HUES64 (cell line): Measurements from ENCODE around the gene TRAPPC12.
"Not testable (repeated sequence)": the region's sequence is repeated elsewhere in the genome, so short reads cannot be mapped to it uniquely, and the experiment has no call there.

Source experiments
- H3K27ac ChIP-seq: 2 replicates; pipeline ENCODE4 v1.7.0; 2013; ENCODE audit warnings: low read depth, low read length, inconsistent platforms
- H3K27me3 ChIP-seq: 2 replicates; pipeline ENCODE4 v1.6.1; 2013; ENCODE audit warnings: mild to moderate bottlenecking, low read length; ENCODE audit not compliant: insufficient read depth
- H3K36me3 ChIP-seq: 2 replicates; pipeline ENCODE4 v1.6.1; 2013; ENCODE audit warnings: mild to moderate bottlenecking, low read length; ENCODE audit not compliant: insufficient read depth
- H3K4me1 ChIP-seq: 2 replicates; pipeline ENCODE4 v1.6.1; 2013; ENCODE audit warnings: mild to moderate bottlenecking, low read length, moderate library complexity; ENCODE audit not compliant: insufficient read depth
- H3K4me3 ChIP-seq: 2 replicates; pipeline ENCODE4 v1.5.1; 2013; ENCODE audit warnings: mild to moderate bottlenecking, low read length, moderate library complexity
- H3K9ac ChIP-seq: 2 replicates; pipeline ENCODE4 v1.6.1; 2013; ENCODE audit warnings: mild to moderate bottlenecking, low read depth, low read length
- H3K9me3 ChIP-seq: 2 replicates; pipeline ENCODE4 v1.6.1; 2013; ENCODE audit warnings: low read depth, low read length; ENCODE audit not compliant: insufficient read depth
- WGBS: fragments of 150-250, 120-280 bp; methylation state at CpG from one replicate; pipeline ENCODE4 v1.1.7; 2013; ENCODE audit warnings: missing lambda C conversion rate; 5-methylcytosine and 5-hydroxymethylcytosine counted together

TRAPPC12 gene

GRCh38 chr2:3488855-3489763 is 109.6 kb downstream of the TRAPPC12 start:
- Histone ChIP-seq H3K4me1 (no peaks in the 10 kb centered on the region), H3K9ac (no peak overlapping the region), H3K9me3 (0 out of 2 replicates have a peak, but pooled peaks cover 5% of the 10 kb centered on the region), H3K36me3 (no peaks in the 10 kb centered on the region), H3K27me3 (no peaks in the 10 kb centered on the region), H3K4me3 (no peak overlapping the region), H3K27ac (no peak overlapping the region)
- 90% methylated on average over 27 of the region's 27 CpGs for WGBS

- 0 out of 2 replicates have a peak, but pooled peaks cover 5% of the 10 kb centered on the region for H3K9me3 ChIP-seq
- no peaks in the 10 kb centered on the region for H3K27me3 ChIP-seq
- H3K4me1 ChIP-seq, result no peaks in the 10 kb centered on the region
- no peaks in the 10 kb centered on the region for H3K36me3 ChIP-seq
- H3K27ac ChIP-seq, result no peak overlapping the region
- WGBS, result 94% methylated on average over 16 of the region's 16 CpGs
- H3K9ac ChIP-seq, result no peak overlapping the region
- no peak overlapping the region for H3K4me3 ChIP-seq
Observed at GRCh38 chr2:3489764-3490115, 110.2 kb downstream of the TRAPPC12 start.

GRCh38 chr2:3490191-3491170 is 111.0 kb downstream of the TRAPPC12 start:
- WGBS, result 88% methylated on average over 25 of the region's 27 CpGs
- Histone ChIP-seq H3K4me1 (no peaks in the 10 kb centered on the region), H3K9me3 (0 out of 2 replicates have a peak, but pooled peaks cover 5% of the 10 kb centered on the region), H3K9ac (no peak overlapping the region), H3K36me3 (no peaks in the 10 kb centered on the region; the same call in 1 of the 2 replicates), H3K27me3 (no peaks in the 10 kb centered on the region), H3K4me3 (no peak overlapping the region), H3K27ac (no peak overlapping the region)

- Histone ChIP-seq H3K9ac (no peak overlapping the region), H3K4me1 (no peaks in the 10 kb centered on the region), H3K27me3 (no peaks in the 10 kb centered on the region), H3K27ac (no peak overlapping the region), H3K9me3 (0 out of 2 replicates have a peak, but pooled peaks cover 5% of the 10 kb centered on the region), H3K4me3 (no peak overlapping the region), H3K36me3 (no peaks in the 10 kb centered on the region; the same call in 1 of the 2 replicates)
- 76% methylated on average over 6 of the region's 6 CpGs for WGBS
Observed at GRCh38 chr2:3491306-3491705, 111.8 kb downstream of the TRAPPC12 start.

GRCh38 chr2:3491716-3492474 is 112.4 kb downstream of the TRAPPC12 start:
- Histone ChIP-seq H3K27me3 (no peaks in the 10 kb centered on the region), H3K36me3 (no peaks in the 10 kb centered on the region; the same call in 1 of the 2 replicates), H3K9me3 (0 out of 2 replicates have a peak, but pooled peaks cover 4% of the 10 kb centered on the region), H3K4me1 (no peaks in the 10 kb centered on the region), H3K4me3 (no peak overlapping the region), H3K9ac (no peak overlapping the region), H3K27ac (no peak overlapping the region)
- 96% methylated on average over 17 of the region's 17 CpGs for WGBS

- not testable (repeated sequence) for H3K4me3 ChIP-seq, H3K9me3 ChIP-seq
- 94% methylated on average over 12 of the region's 12 CpGs for WGBS
Observed at GRCh38 chr2:3492475-3492787, 112.9 kb downstream of the TRAPPC12 start.

GRCh38 chr2:3492951-3493614 is 113.6 kb downstream of the TRAPPC12 start:
- Histone ChIP-seq H3K36me3 (peaks cover 6% of the 10 kb centered on the region; the same call in 1 of the 2 replicates), H3K4me3 (no peak overlapping the region), H3K9me3 (no peaks in the 10 kb centered on the region), H3K9ac (no peak overlapping the region), H3K27ac (no peak overlapping the region), H3K4me1 (no peaks in the 10 kb centered on the region), H3K27me3 (no peaks in the 10 kb centered on the region)
- 90% methylated on average over 29 of the region's 29 CpGs for WGBS

More at GRCh38 chr2:3492475-3492787, 112.9 kb downstream of the TRAPPC12 start:
- not testable (repeated sequence) for H3K36me3 ChIP-seq, H3K9ac ChIP-seq, H3K27me3 ChIP-seq, H3K4me1 ChIP-seq, H3K27ac ChIP-seq

GRCh38 chr2:3493615-3494007 is 114.1 kb downstream of the TRAPPC12 start:
- H3K4me1 ChIP-seq, result no peaks in the 10 kb centered on the region
- 61% methylated on average over 9 of the region's 10 CpGs for WGBS
- no peaks in the 10 kb centered on the region for H3K9me3 ChIP-seq
- no peak overlapping the region for H3K9ac ChIP-seq
- no peaks in the 10 kb centered on the region for H3K27me3 ChIP-seq
- no peak overlapping the region for H3K4me3 ChIP-seq
- no peak overlapping the region for H3K27ac ChIP-seq
- H3K36me3 ChIP-seq, result peaks cover 11% of the 10 kb centered on the region; the same call in 1 of the 2 replicates

- Histone ChIP-seq H3K27me3 (no peaks in the 10 kb centered on the region), H3K36me3 (peaks cover 24% of the 10 kb centered on the region; the same call in 1 of the 2 replicates), H3K4me1 (no peaks in the 10 kb centered on the region), H3K27ac (no peak overlapping the region), H3K9me3 (no peaks in the 10 kb centered on the region), H3K4me3 (no peak overlapping the region), H3K9ac (no peak overlapping the region)
- WGBS, result 94% methylated on average over 13 of the region's 13 CpGs
Observed at GRCh38 chr2:3494984-3495666, 115.6 kb downstream of the TRAPPC12 start.

GRCh38 chr2:3496708-3497080 is 117.2 kb downstream of the TRAPPC12 start:
- H3K9me3 ChIP-seq, H3K27ac ChIP-seq, H3K9ac ChIP-seq, H3K27me3 ChIP-seq, H3K4me3 ChIP-seq, H3K4me1 ChIP-seq: not testable (repeated sequence)
- H3K36me3 ChIP-seq, result peaks cover 26% of the 10 kb centered on the region; the same call in 1 of the 2 replicates
- 97% methylated on average over 15 of the region's 15 CpGs for WGBS
